UCSD-AML1 (cell line): ENCODE data around the gene ITGB8.

Source experiments
- DNase-seq: peaks from one replicate; lab custom pipeline; 2025; ENCODE audit not compliant: unreplicated experiment; lab: John Stamatoyannopoulos, UW

ITGB8 gene

DNA sequence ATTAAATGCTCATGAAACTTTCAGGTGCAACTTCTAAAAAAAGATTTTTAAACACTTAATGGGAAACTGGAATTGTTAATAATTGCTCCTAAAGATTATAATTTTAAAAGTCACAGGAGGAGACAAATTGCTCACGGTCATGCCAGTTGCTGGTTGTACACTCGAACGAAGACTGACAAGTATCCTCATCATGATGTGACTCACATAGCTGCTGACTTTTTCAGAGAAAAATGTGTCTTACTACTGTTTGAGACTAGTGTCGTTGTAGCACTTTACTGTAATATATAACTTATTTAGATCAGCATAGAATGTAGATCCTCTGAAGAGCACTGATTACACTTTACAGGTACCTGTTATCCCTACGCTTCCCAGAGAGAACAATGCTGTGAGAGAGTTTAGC is 79.3 kb downstream of the ITGB8 start:
- DNase-seq: no peak

DNA sequence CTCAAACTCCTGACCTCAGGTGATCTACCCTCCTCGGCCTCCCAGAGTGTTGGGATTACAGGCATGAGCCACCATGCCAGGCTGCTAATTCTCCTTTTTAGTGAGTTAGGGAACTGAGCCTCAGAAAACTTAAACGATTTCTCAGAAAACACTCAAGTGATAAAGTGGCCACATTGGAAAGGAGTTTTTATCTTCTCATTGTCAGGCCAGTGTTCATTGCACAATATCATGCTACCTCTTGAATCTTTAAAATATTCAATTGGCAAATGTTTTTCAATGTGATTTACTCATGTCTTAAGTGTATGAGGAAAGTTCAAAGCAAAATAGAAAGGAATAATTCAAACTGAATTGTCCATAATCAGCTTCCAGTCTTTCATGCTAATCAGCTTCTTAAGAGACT is 80.7 kb downstream of the ITGB8 start:
- DNase-seq: no peak

GRCh38 chr7:20412032-20412431 is 81.3 kb downstream of the ITGB8 start:
- DNase-seq: no peak

- DNase-seq: peak; percentile 9
Observed at GRCh38 chr7:20417260-20417659, 86.6 kb downstream of the ITGB8 start.

DNA sequence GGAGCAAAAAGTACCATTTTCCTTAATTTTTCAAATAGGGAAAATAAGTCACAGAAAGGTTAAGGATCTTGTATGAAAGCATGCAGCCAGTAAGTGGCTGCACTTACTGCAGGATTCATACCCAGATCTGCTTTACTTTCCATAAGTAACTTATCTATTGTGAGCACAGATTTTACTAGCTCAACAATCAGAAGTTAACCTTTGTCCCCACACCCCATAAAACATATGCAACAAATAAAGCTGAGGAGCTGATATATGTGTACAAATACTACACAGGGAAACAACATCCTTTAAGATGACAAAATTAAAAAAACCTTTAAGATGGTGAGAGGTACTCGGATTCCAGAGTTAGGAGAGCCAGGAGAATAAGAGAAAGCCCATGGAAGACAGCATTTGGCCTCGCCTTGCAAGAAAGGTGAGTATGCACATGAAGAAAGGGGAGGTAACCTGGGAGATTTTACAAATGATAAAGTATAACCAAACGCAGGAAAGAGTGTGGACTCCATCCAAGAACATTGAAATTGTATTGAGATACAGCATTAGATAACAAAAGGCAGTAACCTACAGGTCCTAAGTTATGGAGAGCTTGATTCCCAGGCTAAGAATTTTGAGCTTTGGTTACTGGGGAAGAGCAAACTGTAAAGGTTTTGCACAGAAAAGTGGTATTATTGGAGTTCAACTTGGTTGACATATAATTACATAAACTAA is 87.1 kb downstream of the ITGB8 start:
- no peak for DNase-seq

DNA sequence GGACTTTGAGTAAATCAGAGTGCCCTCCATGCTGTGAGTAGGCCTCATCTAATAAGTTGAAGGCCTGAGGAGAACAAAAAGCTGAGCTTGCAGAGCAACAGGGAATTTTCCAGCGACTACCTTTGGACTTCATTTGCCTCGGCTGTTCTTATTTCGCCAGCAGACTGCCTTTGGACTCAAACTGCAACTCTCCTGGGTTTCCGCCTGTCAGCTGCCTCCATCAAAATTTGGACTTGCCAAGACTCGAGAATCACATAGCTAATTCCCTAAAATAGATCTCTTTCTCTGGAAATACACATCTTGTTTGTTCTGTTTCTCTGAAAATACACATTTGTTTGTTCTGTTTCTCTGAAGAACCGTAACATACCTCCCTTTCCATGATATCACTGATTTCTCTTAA is 93.8 kb downstream of the ITGB8 start:
- no peak for DNase-seq

GRCh38 chr7:20430664-20431063 is 100.0 kb downstream of the ITGB8 start:
- DNase-seq: no peak

GRCh38 chr7:20431146-20431545 is 100.4 kb downstream of the ITGB8 start:
- DNase-seq: no peak

DNA sequence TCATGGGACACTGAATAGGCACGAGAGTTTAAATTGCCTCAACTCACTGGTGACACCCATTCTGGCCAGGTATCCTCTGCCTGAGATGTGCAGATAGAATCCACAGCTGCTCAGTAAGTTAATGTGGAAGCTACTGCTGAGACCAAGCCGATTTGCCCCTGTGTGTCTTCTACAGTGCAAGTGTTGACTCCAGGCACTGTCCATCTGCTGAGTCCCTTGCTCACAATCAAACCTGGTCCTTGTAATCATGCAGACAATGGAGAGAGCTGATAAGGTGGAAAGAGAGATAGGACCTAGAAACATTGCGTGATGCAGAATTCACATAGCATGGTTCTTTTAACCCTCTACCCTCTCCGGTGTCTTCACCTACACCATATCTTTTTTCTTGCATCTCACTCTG is 101.4 kb downstream of the ITGB8 start:
- no peak for DNase-seq

DNA sequence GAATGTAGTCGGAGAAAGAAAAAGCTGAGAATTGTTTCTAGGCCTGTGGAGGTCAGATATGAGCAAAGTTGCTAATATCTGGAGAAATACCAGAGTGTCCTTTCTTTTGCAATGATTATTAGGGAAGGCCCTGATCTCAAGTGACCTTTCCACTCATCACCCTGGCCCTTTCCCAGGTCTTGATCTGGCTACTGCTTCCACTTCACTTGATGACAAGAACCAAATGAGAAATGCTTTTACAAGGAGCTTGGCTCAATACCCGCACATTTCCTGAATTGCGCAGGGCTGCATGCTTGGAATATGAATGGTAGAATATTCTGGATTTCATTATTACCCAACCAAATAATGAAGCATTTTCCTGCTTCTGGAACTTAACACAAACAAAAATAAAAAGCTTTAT is 104.6 kb downstream of the ITGB8 start:
- no peak for DNase-seq

- DNase-seq: no peak
Observed at GRCh38 chr7:20438248-20438647, 107.5 kb downstream of the ITGB8 start.

- no peak for DNase-seq
Observed at GRCh38 chr7:20438694-20439376, 108.1 kb downstream of the ITGB8 start.

DNA sequence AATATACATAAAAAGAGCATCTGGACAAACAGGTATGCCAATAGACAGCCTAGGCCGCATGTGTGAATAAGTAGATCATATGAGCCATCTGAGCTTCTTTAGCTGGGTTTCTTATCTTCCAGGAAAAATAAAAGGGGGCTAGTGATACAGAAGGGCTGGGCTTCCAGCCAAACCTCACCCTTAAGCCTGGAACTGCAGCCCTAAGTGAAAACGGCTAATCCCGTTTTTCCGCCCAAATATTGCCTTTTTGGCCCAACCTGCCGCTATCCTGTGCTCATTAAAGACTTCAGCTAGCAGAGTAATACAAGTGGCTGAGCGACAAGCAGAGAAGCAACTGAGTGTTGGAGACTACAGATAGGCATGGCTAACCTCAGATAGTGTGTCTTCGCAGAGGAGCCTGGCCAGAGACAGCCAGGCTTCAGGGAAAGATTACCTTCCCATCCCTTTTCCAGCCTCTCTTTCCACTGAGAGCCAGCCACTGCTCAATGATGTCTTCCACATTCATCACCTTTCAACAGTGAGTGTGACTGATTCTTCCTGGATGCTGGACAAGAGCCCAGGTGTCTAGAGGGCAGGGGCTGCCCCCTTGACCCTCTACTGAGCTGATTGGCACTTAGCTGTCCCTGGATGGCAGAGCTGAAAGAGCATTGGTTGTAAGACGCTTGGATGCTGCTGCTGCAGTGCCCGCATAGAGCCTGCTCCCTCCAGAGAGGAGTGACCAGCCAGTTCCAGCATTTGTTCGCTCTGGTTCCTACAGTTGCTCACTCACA is 108.9 kb downstream of the ITGB8 start:
- no peak for DNase-seq

GRCh38 chr7:20440472-20441105 is 109.9 kb downstream of the ITGB8 start:
- peak; percentile 8 for DNase-seq

GRCh38 chr7:20441346-20441745 is 110.6 kb downstream of the ITGB8 start:
- DNase-seq: no peak

DNA sequence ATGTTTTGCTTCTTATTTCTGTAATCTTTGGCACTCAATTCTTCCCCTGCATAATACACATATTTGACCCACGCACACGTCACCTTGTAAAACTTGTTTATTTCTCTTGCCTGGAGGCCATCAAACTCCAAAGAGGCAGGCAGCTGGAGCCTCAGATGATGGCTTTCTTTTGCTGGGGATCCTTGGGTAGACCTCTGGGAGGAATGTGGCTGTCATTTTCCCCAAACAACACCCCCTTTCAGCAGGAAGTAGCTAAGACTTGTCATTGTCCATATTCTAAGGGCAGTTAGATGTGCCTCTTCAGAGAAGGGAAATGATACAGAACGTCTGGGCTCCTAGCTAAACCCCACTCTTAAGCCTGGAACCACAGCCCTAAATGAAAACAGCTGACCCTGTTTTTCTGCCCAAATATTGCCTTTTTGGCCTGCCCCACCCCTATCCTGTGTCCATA is 111.3 kb downstream of the ITGB8 start:
- DNase-seq: no peak

DNA sequence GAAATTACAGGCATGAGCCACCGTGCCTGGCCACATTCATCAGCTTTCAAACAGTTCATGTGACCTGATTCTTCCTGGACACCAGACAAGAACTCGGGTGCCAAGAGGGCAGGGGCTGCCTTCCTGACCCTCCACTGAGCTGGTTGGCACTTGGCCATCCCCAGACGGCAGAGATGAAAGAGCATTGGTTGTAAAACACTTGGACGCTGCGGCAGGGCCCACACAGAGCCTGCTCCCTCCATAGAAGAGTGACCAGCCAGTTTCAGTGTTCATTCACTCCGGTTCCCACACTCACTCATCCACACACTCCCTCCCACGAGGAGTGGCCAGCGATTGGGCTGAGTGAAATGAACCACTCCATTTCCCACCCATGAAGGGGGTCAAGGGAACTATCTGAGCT is 112.3 kb downstream of the ITGB8 start:
- no peak for DNase-seq

DNA sequence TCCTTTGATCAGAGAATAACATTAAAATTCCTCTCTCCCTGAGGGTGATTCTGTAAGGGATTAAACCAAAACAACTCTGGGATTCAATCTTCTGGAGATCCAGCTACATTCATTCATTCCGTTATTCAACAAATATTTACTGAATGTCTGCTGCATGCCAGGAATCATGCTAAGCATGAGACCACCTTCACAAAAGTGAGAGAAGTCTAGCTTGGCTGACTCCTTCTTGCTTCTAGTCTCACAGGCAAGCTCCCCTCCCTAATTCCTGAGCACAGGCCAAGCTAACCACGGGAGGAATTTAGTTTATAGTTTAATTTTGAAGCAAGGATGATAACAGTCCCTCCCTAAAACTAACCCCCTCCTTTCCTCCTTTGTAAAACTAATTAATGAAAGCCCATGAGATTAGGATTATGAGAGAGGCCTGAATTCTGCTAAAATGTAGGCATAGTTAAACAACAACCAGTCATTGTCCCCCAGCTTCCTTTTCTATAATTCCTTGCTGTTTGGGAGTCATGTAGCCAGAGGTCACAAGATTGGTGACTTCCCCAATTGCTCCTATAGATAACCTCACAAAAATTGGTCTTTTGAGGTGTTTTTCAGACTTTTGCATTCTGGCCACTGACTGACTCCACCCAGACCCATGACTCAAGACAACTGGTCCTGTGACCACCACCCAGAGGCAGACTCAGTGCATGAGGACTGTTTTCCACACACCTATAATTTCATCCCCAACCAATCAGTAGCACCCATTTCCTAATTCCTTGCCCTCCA is 113.5 kb downstream of the ITGB8 start:
- no peak for DNase-seq

DNA sequence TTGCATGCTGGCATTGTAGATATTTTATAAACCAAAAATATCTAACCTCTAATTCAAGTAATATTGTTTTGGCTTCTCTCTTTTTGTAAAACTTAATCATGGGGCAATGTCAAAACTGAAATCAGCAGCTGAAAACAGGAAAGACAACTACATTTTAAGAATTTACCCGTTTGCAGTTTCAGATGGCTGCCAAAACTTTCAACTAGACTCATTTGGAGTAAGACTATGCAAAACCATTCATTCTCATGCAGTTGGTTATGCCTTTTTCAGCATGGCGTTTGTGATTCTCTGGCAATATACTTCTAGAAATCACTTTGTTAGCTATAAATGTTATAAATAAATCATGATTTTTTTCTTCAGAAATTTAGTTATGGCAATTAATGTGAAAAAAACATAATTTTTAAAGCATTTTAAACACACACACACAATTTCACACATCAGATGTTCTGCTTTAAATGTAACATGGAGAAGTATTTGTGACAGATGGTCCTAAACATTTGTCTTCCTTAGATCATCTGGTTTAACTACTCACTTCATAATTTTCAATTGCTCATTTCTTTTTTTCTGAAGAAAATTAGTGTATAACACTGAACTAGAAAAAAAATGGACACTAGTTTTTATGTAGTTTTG is 116.4 kb downstream of the ITGB8 start:
- no peak for DNase-seq

- DNase-seq: no peak
Observed at GRCh38 chr7:20449176-20449575, 118.5 kb downstream of the ITGB8 start.
